Measurements from ENCODE around the gene PDCD4. TPM values are rescaled to one million over a fixed set of nuclear protein-coding genes. Genes with fewer than 3 reads are reported as not detected.

Gene PDCD4
- total and polyA plus RNA-seq, 3 donors from 2014 or later: 64.0 to 124 (median 71.1) TPM

DNA sequence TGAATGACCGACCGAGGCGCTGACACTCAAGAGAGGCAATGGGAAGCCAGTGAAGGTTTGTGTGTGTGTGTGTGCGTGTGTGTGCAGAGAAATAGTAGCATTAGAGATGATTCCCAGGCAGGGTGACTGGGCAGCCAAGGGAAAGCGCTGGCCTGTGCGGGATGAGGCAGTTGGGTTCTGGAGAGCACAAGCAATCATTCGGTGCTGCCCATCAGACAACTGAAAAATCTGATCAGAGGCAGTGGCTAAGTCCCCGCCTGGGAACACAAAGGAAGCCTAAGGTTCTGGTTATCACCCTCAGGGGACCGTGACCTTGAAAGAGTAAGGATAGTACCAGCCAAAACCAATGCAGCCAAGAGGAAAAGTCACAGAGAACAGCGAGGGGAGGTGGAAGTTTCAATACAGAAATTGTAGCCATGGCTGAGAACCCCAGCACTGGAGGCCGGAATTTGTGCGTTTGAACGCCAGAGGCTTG, 868 bp upstream of the PDCD4 start:
- Histone ChIP-seq H3K36me3 (ENCODE audit: low read depth, missing control alignments) (no peaks in the 10 kb centered on the region), H3K4me3 (peak overlapping the region; percentile 74 to 97), H3K4me1 (peaks cover 44% of the 10 kb centered on the region), H3K9me3 (no peaks in the 10 kb centered on the region), H3K27me3 (no peaks in the 10 kb centered on the region), H3K27ac (peak overlapping the region; percentile 87 to 98)
- TF ChIP-seq, protein P1, sequence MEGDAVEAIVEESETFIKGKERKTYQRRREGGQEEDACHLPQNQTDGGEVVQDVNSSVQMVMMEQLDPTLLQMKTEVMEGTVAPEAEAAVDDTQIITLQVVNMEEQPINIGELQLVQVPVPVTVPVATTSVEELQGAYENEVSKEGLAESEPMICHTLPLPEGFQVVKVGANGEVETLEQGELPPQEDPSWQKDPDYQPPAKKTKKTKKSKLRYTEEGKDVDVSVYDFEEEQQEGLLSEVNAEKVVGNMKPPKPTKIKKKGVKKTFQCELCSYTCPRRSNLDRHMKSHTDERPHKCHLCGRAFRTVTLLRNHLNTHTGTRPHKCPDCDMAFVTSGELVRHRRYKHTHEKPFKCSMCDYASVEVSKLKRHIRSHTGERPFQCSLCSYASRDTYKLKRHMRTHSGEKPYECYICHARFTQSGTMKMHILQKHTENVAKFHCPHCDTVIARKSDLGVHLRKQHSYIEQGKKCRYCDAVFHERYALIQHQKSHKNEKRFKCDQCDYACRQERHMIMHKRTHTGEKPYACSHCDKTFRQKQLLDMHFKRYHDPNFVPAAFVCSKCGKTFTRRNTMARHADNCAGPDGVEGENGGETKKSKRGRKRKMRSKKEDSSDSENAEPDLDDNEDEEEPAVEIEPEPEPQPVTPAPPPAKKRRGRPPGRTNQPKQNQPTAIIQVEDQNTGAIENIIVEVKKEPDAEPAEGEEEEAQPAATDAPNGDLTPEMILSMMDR (IDR thresholded peaks at IDR 0.05): no peak
- TF ChIP-seq POLR2A (IDR thresholded peaks at IDR 0.05): no peak
- intact Hi-C loops (cut with DNase I; ENCODE audit: low total_unique reads): loop anchor here (10.0 kb wide), 1 partner anchor 66 kb away; no protein-coding TSS in a partner anchor
- DNase-seq: peak; percentile 52
- WGBS, 2 donors: 13 to 23% methylated on average over 13 of the region's 13 CpGs

DNA sequence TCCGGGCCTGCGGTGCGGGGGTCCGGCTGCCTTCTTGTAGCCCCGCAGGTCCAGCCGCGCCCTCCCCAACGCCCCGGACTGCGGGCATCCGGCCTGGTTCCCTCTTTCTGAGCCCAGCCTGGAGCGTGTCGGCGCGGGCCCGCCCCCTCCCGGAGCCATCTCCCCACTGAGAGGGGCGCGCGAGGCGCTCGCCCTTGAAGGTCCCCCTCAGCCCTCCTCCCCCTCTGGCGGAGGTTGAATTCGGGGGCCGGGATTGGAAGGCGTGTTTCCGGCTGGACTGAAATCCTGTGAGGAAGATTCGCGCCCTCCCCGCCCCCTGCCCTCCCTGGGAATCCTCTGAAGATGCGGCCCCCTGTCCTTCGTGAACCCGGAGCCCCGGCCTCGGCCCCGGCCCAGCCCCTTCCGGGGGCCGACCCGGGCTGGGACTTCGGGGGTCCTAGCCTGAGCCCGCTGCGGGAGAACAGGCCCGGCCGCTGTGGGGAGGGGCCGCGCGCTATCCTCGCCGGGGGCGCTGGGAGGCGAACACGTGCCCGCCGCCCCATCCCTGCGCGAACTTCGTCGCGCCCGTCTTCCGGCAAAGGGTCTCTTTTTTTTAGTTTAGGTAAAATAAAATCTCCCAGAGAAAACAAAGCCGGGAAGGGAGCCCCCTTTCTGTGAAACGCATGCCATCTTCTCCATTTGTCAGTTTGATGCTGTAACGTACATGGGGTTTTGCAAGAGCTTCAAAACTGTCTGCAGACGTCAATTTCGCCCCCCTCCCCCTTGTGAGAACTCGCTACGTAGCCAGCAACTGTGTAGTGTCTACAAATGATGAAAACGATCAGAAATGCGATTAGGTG, 636 bp downstream of the PDCD4 start:
- DNase-seq: peak; percentile 77
- Histone ChIP-seq H3K4me1 (peaks cover 30% of the 10 kb centered on the region), H3K4me3 (peak overlapping the region; percentile 74 to 97), H3K27ac (peak overlapping the region; percentile 87 to 98), H3K9me3 (no peaks in the 10 kb centered on the region), H3K27me3 (no peaks in the 10 kb centered on the region), H3K36me3 (ENCODE audit: low read depth, missing control alignments) (no peaks in the 10 kb centered on the region)
- WGBS, 2 donors: 1% methylated on average over 13 to 44 of the region's 70 CpGs
- TF ChIP-seq, protein P1 (IDR thresholded peaks at IDR 0.05): no peak
- no peak for TF ChIP-seq POLR2A (IDR thresholded peaks at IDR 0.05)
- intact Hi-C loops (cut with DNase I; ENCODE audit: low total_unique reads): loop anchor here (10.0 kb wide), 1 partner anchor 68 kb away; no protein-coding TSS in a partner anchor

DNA sequence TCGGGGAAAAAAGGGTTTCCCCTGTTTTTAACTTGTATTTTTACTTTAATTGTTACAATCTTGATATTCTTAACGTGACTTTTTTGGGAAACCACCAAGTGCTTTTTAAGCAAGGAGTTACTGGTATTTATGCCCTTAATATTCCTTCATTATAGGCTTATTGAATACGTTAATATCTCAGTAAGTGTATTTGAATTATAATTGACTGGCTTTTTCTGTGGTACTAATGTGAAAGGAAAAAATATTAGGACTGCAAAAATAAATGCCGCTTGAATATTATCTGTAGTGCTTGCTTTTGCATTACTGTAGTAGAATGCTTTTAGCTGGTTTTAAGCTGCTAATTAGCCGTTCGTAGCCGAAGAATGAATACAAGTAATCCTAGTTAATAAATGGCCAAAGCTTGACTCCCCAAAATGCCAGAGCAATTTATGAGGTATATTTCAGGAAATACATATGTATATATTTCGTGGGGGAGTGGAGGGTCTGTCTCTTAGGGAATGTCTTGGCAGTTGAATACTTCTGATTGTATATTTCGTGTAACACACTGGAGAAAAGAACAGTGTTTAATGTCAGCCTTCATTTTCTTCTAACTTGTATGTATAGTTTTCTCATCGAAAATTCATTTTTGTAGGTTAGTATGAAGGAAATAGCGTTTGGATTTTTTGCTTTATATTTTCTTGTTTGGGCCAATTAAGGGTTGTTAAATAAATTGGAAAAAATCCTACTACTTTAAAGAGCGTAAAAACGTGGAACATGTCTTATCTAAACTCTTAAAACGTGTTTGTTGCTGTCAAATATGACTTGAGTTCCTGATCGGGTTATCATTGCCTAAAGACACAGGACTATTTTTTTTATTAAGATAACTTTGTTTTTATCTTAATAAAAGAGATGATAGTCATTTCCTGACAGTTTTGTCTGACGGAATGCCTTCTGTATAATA, 1.5 kb downstream of the PDCD4 start:
- intact Hi-C loops (cut with DNase I; ENCODE audit: low total_unique reads): loop anchor here (10.0 kb wide), 1 partner anchor 68 kb away; no protein-coding TSS in a partner anchor
- peaks cover 21% of the 10 kb centered on the region for H3K4me1 ChIP-seq
- H3K27me3 ChIP-seq: no peaks in the 10 kb centered on the region
- no peak for TF ChIP-seq POLR2A (IDR thresholded peaks at IDR 0.05)
- TF ChIP-seq, protein P1 (IDR thresholded peaks at IDR 0.05): no peak
- H3K27ac ChIP-seq: peak overlapping the region; percentile 87 to 98
- H3K36me3 ChIP-seq (ENCODE audit: low read depth, missing control alignments): no peaks in the 10 kb centered on the region
- no peak for DNase-seq
- 1% methylated on average over 16 of the region's 16 CpGs for WGBS, 2 donors
- H3K4me3 ChIP-seq: peak overlapping the region; percentile 74 to 97
- no peaks in the 10 kb centered on the region for H3K9me3 ChIP-seq

DNA sequence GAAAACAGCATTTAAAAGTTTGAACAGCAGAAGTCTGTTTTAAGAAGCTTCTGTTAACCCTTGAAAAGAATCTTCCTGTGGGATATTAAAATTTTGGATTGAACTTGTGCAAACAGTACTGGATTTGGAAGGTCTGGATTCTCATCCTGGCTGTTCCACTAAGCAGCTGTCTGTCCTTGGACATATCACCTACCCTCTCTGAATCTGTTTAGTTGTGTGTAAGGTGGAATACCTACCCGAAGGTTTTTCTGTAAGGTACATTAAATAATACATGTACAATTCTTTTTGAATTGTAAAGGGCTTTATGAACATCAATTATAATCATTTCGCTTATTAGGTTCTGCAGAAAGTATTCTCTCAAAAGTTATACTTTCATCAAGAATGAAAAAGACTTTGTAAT, 2.2 kb downstream of the PDCD4 start:
- 17 to 27% methylated on average over 2 of the region's 2 CpGs for WGBS, 2 donors
- Histone ChIP-seq H3K36me3 (ENCODE audit: low read depth, missing control alignments) (no peaks in the 10 kb centered on the region), H3K27ac (peak overlapping the region; percentile 87 to 98), H3K4me1 (peaks cover 16% of the 10 kb centered on the region), H3K9me3 (no peaks in the 10 kb centered on the region), H3K27me3 (no peaks in the 10 kb centered on the region), H3K4me3 (peak overlapping the region; percentile 74 to 97)
- no peak for DNase-seq
- TF ChIP-seq, protein P1 (IDR thresholded peaks at IDR 0.05): no peak
- no peak for TF ChIP-seq POLR2A (IDR thresholded peaks at IDR 0.05)
- intact Hi-C loops (cut with DNase I; ENCODE audit: low total_unique reads): loop anchor here (10.0 kb wide), 1 partner anchor 69 kb away; no protein-coding TSS in a partner anchor
